Measurements from ENCODE around the gene ZG16.
A peak's percentile ranks its signal among the peaks of the same experiment; 100 is the strongest.
"Not testable (repeated sequence)": the region's sequence is repeated elsewhere in the genome, so short reads cannot be mapped to it uniquely, and the experiment has no call there.

Gene ZG16

GRCh38 chr16:29753516-29753915, 24.5 kb upstream of the ZG16 start:
- no peak for DNase-seq

GRCh38 chr16:29756654-29757053, 21.4 kb upstream of the ZG16 start:
- DNase-seq, result no peak

GRCh38 chr16:29757086-29757485, 21.0 kb upstream of the ZG16 start:
- DNase-seq, result not testable (repeated sequence)

- no peak for DNase-seq
These were observed 20.0 kb upstream of the ZG16 start for GRCh38 chr16:29757950-29758466.

- DNase-seq, result no peak
These were observed 17.3 kb upstream of the ZG16 start for GRCh38 chr16:29760567-29761279.

GRCh38 chr16:29761280-29761651, 16.8 kb upstream of the ZG16 start:
- not testable (repeated sequence) for DNase-seq

GRCh38 chr16:29761882-29762281, 16.2 kb upstream of the ZG16 start:
- no peak for DNase-seq

- DNase-seq, result no peak
These were observed 14.7 kb upstream of the ZG16 start for GRCh38 chr16:29763326-29763725.

GRCh38 chr16:29765167-29766032, 12.7 kb upstream of the ZG16 start:
- DNase-seq, result no peak

GRCh38 chr16:29766571-29766970, 11.5 kb upstream of the ZG16 start:
- no peak for DNase-seq

GRCh38 chr16:29767062-29767461, 11.0 kb upstream of the ZG16 start:
- DNase-seq, result no peak

- no peak for DNase-seq
These were observed 8.5 kb upstream of the ZG16 start for GRCh38 chr16:29769507-29769906.

GRCh38 chr16:29770250-29770929, 7.7 kb upstream of the ZG16 start:
- DNase-seq, result no peak

- DNase-seq, result not testable (repeated sequence)
These were observed 5.7 kb upstream of the ZG16 start for GRCh38 chr16:29772330-29772729.

- DNase-seq, result no peak
These were observed 3.3 kb upstream of the ZG16 start for GRCh38 chr16:29774730-29775129.

GRCh38 chr16:29775742-29776408, 2.2 kb upstream of the ZG16 start:
- no peak for DNase-seq

GRCh38 chr16:29779474-29779873, 1.4 kb downstream of the ZG16 start:
- no peak for DNase-seq

GRCh38 chr16:29783094-29783953, 5.3 kb downstream of the ZG16 start:
- not testable (repeated sequence) for DNase-seq

- DNase-seq, result peak; percentile 37
These were observed 6.1 kb downstream of the ZG16 start for GRCh38 chr16:29784157-29784556.

GRCh38 chr16:29784901-29785500, 6.9 kb downstream of the ZG16 start:
- peak; percentile 65 for DNase-seq

GRCh38 chr16:29787155-29787554, 9.1 kb downstream of the ZG16 start:
- DNase-seq, result not testable (repeated sequence)

All from central memory CD4-positive, alpha-beta T cell (primary cell).